GM18505 (cell line): ENCODE data around the gene PPP2R3A.
"Not testable (repeated sequence)": the region's sequence is repeated elsewhere in the genome, so short reads cannot be mapped to it uniquely, and the experiment has no call there.

Experiments used
- ATAC-seq: cut with Tn5 transposase; IDR thresholded peaks from one replicate; pipeline ENCODE4 v1.9.1; 2021; ENCODE audit not compliant: unreplicated experiment
- POLR2A ChIP-seq: IDR thresholded peaks from 4 replicates; pipeline ENCODE4 v1.6.1; 2011; ENCODE audit warnings: borderline replicate concordance; ENCODE audit not compliant: insufficient read depth, insufficient read length; ENCODE audit errors: extremely low read depth

PPP2R3A gene

GRCh38 chr3:136114421-136114820 is 148.9 kb downstream of the PPP2R3A start:
- TF ChIP-seq POLR2A: no peak

GRCh38 chr3:136119332-136119731 is 153.8 kb downstream of the PPP2R3A start:
- ATAC-seq: not testable (repeated sequence)

More at GRCh38 chr3:136114421-136114820, 148.9 kb downstream of the PPP2R3A start:
- no peak for ATAC-seq

- not testable (repeated sequence) for ATAC-seq
Measured at GRCh38 chr3:136119783-136120182, 154.3 kb downstream of the PPP2R3A start.

- no peak for TF ChIP-seq POLR2A
- ATAC-seq: peak; percentile 69
Measured at GRCh38 chr3:136120373-136121348, 155.1 kb downstream of the PPP2R3A start.

GRCh38 chr3:136122006-136122405 is 156.5 kb downstream of the PPP2R3A start:
- no peak for ATAC-seq
- no peak for TF ChIP-seq POLR2A

GRCh38 chr3:136131647-136132046 is 166.1 kb downstream of the PPP2R3A start:
- ATAC-seq: not testable (repeated sequence)

GRCh38 chr3:136134091-136134490 is 168.6 kb downstream of the PPP2R3A start:
- TF ChIP-seq POLR2A: no peak
- ATAC-seq: no peak

GRCh38 chr3:136135039-136135802 is 169.7 kb downstream of the PPP2R3A start:
- no peak for ATAC-seq
- TF ChIP-seq POLR2A: no peak

GRCh38 chr3:136136454-136136853 is 170.9 kb downstream of the PPP2R3A start:
- TF ChIP-seq POLR2A: no peak
- no peak for ATAC-seq

GRCh38 chr3:136141291-136141785 is 175.8 kb downstream of the PPP2R3A start:
- no peak for TF ChIP-seq POLR2A
- ATAC-seq: no peak

- no peak for ATAC-seq
- no peak for TF ChIP-seq POLR2A
Measured at GRCh38 chr3:136141891-136142290, 176.4 kb downstream of the PPP2R3A start.

GRCh38 chr3:136142592-136142991 is 177.1 kb downstream of the PPP2R3A start:
- ATAC-seq: no peak
- no peak for TF ChIP-seq POLR2A

- not testable (repeated sequence) for ATAC-seq
Measured at GRCh38 chr3:136144397-136144796, 178.9 kb downstream of the PPP2R3A start.
